Measurements from ENCODE around the gene GALP.
A peak's percentile ranks its signal among the peaks of the same experiment; 100 is the strongest.

The GALP gene

DNA sequence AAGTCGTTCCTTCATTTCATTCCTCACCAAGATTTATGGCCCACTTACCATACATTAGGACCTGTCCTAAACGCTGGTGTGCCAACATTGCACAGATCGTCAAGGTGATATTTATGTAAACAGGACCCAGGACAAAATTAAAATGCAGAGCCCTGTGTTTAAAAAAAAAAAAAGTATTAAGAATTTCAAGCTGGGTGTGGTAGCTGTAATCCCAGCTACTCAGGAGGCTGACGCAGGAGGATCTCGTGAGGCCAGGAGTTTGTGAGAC lies 41.2 kb upstream of the GALP start:
- TF ChIP-seq, protein P1, sequence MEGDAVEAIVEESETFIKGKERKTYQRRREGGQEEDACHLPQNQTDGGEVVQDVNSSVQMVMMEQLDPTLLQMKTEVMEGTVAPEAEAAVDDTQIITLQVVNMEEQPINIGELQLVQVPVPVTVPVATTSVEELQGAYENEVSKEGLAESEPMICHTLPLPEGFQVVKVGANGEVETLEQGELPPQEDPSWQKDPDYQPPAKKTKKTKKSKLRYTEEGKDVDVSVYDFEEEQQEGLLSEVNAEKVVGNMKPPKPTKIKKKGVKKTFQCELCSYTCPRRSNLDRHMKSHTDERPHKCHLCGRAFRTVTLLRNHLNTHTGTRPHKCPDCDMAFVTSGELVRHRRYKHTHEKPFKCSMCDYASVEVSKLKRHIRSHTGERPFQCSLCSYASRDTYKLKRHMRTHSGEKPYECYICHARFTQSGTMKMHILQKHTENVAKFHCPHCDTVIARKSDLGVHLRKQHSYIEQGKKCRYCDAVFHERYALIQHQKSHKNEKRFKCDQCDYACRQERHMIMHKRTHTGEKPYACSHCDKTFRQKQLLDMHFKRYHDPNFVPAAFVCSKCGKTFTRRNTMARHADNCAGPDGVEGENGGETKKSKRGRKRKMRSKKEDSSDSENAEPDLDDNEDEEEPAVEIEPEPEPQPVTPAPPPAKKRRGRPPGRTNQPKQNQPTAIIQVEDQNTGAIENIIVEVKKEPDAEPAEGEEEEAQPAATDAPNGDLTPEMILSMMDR (conservative IDR thresholded peaks at IDR 0.05; ENCODE audit: low read depth): no peak
- no peak overlapping the region for H3K27ac ChIP-seq
- POLR2A ChIA-PET (ENCODE audit: low non-redundant PET): no interaction called here
- DNase-seq (ENCODE audit: low spot score): no peak
- CTCF ChIA-PET: interaction anchor here (0.6 to 0.7 kb wide), 2 partner anchors 9 to 24 kb away, joined by 4 to 7 read pairs; no protein-coding TSS in a partner anchor

DNA sequence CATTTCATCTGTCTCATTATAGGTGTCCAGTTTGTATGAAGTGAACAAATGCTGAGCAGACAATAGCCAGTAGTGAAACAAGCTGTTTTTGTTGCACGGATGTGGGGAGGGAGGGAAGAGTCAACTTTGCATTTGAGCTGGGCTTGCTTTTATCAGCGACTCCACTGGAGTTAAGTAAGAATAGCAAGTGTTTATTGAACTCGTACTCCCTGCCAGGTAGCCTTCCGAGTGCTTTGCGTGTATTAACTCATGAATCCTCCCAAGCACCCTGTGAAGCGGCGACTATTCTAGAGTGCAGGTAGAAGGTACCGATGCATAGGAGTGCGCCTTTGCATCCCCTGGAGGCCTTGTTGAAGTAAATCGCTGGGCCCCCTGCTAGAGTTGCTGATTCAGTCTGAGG lies 39.4 kb upstream of the GALP start:
- TF ChIP-seq, protein P1 (conservative IDR thresholded peaks at IDR 0.05; ENCODE audit: low read depth): no peak
- H3K27ac ChIP-seq: no peak overlapping the region
- ChIA-PET CTCF (interaction anchor here (0.9 kb wide), 1 partner anchor 11 kb away, joined by 3 read pairs; no protein-coding TSS in a partner anchor), POLR2A (ENCODE audit: low non-redundant PET) (no interaction called here)
- DNase-seq (ENCODE audit: low spot score): no peak

DNA sequence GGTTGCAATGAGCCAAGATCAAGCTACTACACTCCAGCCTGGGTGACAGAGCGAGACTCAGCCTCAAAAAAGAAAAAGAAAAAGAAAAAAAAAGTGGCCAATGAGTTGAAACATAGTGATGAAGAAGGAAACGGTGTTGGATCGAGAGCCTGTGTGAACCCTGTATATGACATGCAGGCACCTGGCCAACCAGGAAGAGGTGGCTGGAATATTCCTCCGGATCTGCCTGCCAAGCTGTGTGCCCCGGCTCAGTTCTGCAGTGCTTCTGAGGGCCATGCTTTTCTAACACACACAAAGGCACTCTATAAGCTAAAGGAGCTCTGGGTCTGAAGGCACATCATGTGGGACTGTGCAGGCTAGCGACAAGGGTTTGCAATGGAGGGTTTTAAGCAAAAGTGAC lies 38.4 kb upstream of the GALP start:
- ChIA-PET POLR2A (ENCODE audit: low non-redundant PET) (no interaction called here), CTCF (no interaction called here)
- no peak for DNase-seq (ENCODE audit: low spot score)
- no peak overlapping the region for H3K27ac ChIP-seq
- TF ChIP-seq, protein P1 (conservative IDR thresholded peaks at IDR 0.05; ENCODE audit: low read depth): no peak

DNA sequence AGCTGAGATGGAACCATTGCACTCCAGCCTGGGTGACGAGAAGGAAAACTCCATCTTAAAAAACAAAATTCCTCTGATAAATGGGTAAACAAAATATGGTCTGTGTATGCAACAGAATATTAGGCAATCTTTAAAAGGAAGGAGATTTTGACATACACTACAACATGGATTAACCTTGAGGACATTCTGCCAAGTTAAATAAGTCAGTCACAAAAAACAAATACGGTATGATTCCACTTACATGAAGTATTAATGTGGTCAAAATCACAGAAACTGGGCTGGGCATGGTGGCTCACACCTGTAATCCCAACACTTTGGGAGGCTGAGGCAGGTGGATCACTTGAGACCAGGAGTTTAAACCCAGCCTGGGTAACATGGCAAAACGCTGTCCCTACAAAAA lies 37.7 kb upstream of the GALP start:
- CTCF ChIA-PET: interaction anchor here (0.7 kb wide), 1 partner anchor 308 kb away, joined by 4 read pairs; no protein-coding TSS in a partner anchor
- POLR2A ChIA-PET (ENCODE audit: low non-redundant PET): no interaction called here
- DNase-seq (ENCODE audit: low spot score): no peak
- H3K27ac ChIP-seq: no peak overlapping the region
- TF ChIP-seq, protein P1 (conservative IDR thresholded peaks at IDR 0.05; ENCODE audit: low read depth): no peak

DNA sequence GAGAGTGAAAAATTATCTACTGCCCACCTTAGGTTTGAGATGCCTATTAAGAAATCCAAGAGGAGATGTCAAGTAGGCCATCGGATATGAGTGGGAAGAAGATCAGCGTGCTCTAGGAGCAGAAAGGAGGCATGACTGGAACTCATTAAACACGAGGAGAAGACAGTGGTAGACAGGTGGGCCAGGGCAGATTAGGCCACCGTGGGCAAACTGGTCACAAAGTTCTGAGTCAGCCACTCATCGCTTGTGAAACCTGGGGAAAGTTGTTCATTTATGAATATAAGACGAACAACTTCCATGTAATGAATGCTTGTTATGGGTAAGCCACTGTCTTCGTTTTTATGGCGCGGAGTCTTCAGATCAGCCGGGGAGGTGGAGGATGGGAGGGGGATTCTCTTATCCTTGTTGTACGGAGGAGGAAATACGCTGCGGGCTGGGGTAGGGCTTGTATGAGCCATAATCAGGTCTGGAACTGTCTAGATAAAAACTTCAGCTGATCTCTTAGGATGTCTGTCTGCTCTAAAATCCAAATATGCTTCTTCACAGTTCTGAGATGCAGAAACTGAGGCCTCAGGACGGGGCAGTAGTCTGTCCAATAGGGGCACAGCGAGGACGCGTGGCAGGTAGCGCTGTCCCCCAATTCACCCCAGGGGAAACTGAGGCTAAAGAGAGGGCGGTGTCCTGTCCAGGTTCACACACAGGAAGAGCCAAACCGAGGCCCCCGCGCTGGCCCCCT lies 35.8 kb upstream of the GALP start:
- H3K27ac ChIP-seq: peak overlapping the region; percentile 89
- no peak for DNase-seq (ENCODE audit: low spot score)
- TF ChIP-seq, protein P1 (conservative IDR thresholded peaks at IDR 0.05; ENCODE audit: low read depth): no peak
- ChIA-PET POLR2A (ENCODE audit: low non-redundant PET) (no interaction called here), CTCF (no interaction called here)

DNA sequence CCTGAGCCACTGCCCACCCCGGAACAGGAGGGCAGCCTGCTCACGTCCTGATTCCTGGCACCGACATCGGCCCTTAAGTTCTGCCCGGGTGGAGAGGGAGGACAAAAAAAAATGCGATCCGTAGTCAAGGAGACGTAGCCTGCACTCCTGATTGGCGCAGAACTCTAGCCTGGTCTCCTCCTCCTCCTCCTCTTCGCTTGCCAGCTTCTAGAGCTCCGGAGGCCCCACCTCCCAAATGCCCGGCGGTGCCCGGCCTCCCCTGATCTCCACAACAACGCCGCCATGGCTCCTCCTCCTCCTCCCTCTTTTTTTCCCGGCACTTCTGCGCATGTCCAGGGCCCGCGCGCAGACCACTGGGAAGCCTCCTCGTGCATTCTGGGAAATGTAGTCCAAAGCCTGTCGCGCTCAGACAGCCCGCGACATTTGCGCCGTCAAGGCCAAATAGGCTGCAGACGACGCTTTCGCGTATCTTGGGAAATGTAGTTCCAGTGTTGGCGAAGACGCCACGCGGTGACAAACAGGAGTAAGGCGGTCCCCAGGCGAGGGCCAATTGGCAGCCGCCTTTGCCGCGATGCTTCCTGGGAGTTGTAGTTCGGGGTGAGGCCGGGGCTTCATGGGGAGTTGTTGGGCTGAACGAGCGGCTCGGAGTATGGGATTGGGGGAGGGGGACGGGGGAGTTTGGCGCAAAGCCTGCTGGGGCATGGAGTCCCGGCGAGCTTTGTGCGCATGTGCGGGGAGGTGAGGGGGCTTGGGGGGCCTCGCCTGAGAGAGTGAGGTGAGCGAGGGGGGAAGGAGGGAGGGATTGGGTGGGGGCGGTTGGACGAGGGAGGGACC lies 35.0 kb upstream of the GALP start, which contains the start of gene ZNF444:
Gene ZNF444, plus strand, starts transcription at position 705 of the 834 bp plus-strand sequence. CDS start 5,625 bp downstream, outside the sequence.
- ChIA-PET CTCF (interaction anchor here (0.6 kb wide), 1 partner anchor 123 kb away, joined by 5 read pairs; no protein-coding TSS in a partner anchor), POLR2A (ENCODE audit: low non-redundant PET) (interaction anchor here (0.6 kb wide), 1 partner anchor 75 kb away, joined by 3 read pairs; no protein-coding TSS in a partner anchor)
- DNase-seq (ENCODE audit: low spot score): peak; percentile 98
- TF ChIP-seq, protein P1 (conservative IDR thresholded peaks at IDR 0.05; ENCODE audit: low read depth): no peak
- peak within 1 kb of the TSS; percentile 89 for H3K27ac ChIP-seq
